Parathyroid adenoma (tissue), 2 donors: ENCODE data around the gene NXN.

Experiments
- H2AFZ ChIP-seq: fragments of 300-600 bp; sonication (generic); one replicate; pipeline ENCODE4 v1.7.0; 2017; ENCODE audit warnings: antibody characterized with exemption, mild to moderate bottlenecking
- H3K27ac ChIP-seq: fragments of 300-600 bp; sonication (generic); one replicate; pipeline ENCODE4 v1.7.0; 2017
- H3K27me3 ChIP-seq: fragments of 300-600 bp; sonication (generic); one replicate; pipeline ENCODE4 v1.7.0; 2017; ENCODE audit warnings: low read length; ENCODE audit not compliant: control insufficient read depth, insufficient read depth
- H3K36me3 ChIP-seq: fragments of 300-600 bp; sonication (generic); one replicate; pipeline ENCODE4 v1.7.0; 2017; ENCODE audit warnings: low read length; ENCODE audit not compliant: control insufficient read depth, insufficient read depth
- H3K4me1 ChIP-seq: fragments of 300-600 bp; sonication (generic); one replicate; pipeline ENCODE4 v1.7.0; 2017; ENCODE audit warnings: control low read depth
- H3K4me2 ChIP-seq: fragments of 300-600 bp; sonication (generic); one replicate; pipeline ENCODE4 v1.7.0; 2017; ENCODE audit warnings: low read length
- H3K4me3 ChIP-seq: fragments of 300-600 bp; sonication (generic); one replicate; pipeline ENCODE4 v1.7.0; 2017; ENCODE audit warnings: low read depth, low read length
- H3K79me2 ChIP-seq: fragments of 300-600 bp; sonication (generic); one replicate; pipeline ENCODE4 v1.7.0; 2017; ENCODE audit warnings: control low read depth
- H3K9ac ChIP-seq: fragments of 300-600 bp; sonication (generic); one replicate; pipeline ENCODE4 v1.7.0; 2017; ENCODE audit warnings: mild to moderate bottlenecking
- H3K9me3 ChIP-seq: fragments of 300-600 bp; sonication (generic); one replicate; pipeline ENCODE4 v1.7.0; 2017; ENCODE audit warnings: low read length; ENCODE audit not compliant: control insufficient read depth
- TF ChIP-seq, protein P1 (sequence below): fragments of 300-600 bp; sonication (generic); IDR thresholded peaks from one replicate; pipeline ENCODE4 v1.7.0; 2017; ENCODE audit warnings: antibody characterized with exemption, mild to moderate bottlenecking
- donor health status: primary hyperparathyroidism.

The NXN gene

DNA sequence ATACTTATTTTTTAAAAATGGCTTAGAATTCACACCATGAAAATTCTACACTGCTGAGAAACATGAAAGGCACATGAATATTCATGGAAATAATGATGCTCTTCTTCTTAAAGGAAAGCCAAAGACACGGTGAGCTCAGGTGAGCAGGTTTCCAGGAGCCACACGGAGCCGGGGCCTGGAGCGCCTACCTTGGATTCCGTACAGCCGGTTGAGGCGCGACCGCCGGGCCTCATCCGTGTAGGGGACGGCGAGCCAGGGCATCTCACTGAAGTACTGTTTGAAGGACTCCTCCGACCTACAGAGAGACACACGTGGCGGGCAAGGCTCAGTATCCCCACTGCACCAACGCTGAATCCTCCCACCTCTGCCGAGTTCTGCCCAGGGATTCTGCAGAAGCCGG lies 160.3 kb downstream of the NXN start:
- TF ChIP-seq, protein P1, sequence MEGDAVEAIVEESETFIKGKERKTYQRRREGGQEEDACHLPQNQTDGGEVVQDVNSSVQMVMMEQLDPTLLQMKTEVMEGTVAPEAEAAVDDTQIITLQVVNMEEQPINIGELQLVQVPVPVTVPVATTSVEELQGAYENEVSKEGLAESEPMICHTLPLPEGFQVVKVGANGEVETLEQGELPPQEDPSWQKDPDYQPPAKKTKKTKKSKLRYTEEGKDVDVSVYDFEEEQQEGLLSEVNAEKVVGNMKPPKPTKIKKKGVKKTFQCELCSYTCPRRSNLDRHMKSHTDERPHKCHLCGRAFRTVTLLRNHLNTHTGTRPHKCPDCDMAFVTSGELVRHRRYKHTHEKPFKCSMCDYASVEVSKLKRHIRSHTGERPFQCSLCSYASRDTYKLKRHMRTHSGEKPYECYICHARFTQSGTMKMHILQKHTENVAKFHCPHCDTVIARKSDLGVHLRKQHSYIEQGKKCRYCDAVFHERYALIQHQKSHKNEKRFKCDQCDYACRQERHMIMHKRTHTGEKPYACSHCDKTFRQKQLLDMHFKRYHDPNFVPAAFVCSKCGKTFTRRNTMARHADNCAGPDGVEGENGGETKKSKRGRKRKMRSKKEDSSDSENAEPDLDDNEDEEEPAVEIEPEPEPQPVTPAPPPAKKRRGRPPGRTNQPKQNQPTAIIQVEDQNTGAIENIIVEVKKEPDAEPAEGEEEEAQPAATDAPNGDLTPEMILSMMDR = no peak
- Histone ChIP-seq H3K4me1 (no peaks in the 10 kb centered on the region), H3K36me3 (no peaks in the 10 kb centered on the region)

DNA sequence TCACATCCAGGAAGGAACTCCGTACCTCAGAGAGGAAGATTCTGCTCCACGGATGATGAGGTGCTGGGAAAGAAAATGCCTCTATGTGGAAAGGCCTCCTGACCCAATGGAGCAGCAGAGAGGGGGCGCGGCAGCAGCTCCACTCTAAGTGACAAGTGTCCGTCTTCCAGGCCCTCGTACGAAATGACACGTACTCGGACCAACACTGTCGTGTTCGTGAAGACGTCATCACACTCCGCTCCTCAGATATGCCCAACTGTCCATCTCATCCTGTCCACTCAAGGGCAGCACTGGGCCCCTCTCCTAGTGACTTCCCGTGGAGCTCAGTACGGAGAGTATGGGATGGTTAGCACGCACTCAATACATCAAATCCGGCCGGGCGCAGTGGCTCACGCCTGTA lies 165.2 kb downstream of the NXN start:
- no peaks in the 10 kb centered on the region for H3K27me3 ChIP-seq
- no peak overlapping the region for H2AFZ ChIP-seq
- no peaks in the 10 kb centered on the region for H3K79me2 ChIP-seq
- H3K4me2 ChIP-seq = no peak overlapping the region
- H3K9ac ChIP-seq = no peak overlapping the region
- H3K4me3 ChIP-seq = no peak overlapping the region
- no peaks in the 10 kb centered on the region for H3K36me3 ChIP-seq
- no peaks in the 10 kb centered on the region for H3K9me3 ChIP-seq
- no peak overlapping the region for H3K27ac ChIP-seq
- TF ChIP-seq, protein P1 = no peak
- H3K4me1 ChIP-seq = no peaks in the 10 kb centered on the region

More for the DNA sequence above, 160.3 kb downstream of the NXN start:
- Histone ChIP-seq H3K27me3 (no peaks in the 10 kb centered on the region), H3K4me2 (no peak overlapping the region), H3K9ac (no peak overlapping the region), H3K9me3 (no peaks in the 10 kb centered on the region), H3K27ac (no peak overlapping the region), H3K4me3 (no peak overlapping the region), H2AFZ (no peak overlapping the region), H3K79me2 (no peaks in the 10 kb centered on the region)

GRCh38 chr17:812638-813204 lies 166.9 kb downstream of the NXN start:
- H3K9me3 ChIP-seq = no peaks in the 10 kb centered on the region
- no peak overlapping the region for H3K4me3 ChIP-seq
- H2AFZ ChIP-seq = no peak overlapping the region
- H3K4me2 ChIP-seq = no peak overlapping the region
- H3K27ac ChIP-seq = no peak overlapping the region
- no peak overlapping the region for H3K9ac ChIP-seq
- TF ChIP-seq, protein P1 = no peak
- no peaks in the 10 kb centered on the region for H3K27me3 ChIP-seq
- H3K4me1 ChIP-seq = no peaks in the 10 kb centered on the region
- no peaks in the 10 kb centered on the region for H3K79me2 ChIP-seq
- no peaks in the 10 kb centered on the region for H3K36me3 ChIP-seq

- H3K36me3 ChIP-seq = no peaks in the 10 kb centered on the region
Measured at GRCh38 chr17:811051-811784, 168.4 kb downstream of the NXN start.

More at GRCh38 chr17:811051-811784, 168.4 kb downstream of the NXN start:
- Histone ChIP-seq H3K27ac (no peak overlapping the region), H3K27me3 (no peaks in the 10 kb centered on the region), H3K9me3 (no peaks in the 10 kb centered on the region), H3K4me2 (no peak overlapping the region), H3K4me3 (no peak overlapping the region), H3K4me1 (no peaks in the 10 kb centered on the region), H2AFZ (no peak overlapping the region), H3K9ac (no peak overlapping the region), H3K79me2 (no peaks in the 10 kb centered on the region)
- TF ChIP-seq, protein P1 = no peak
